Caco-2 (cell line): ENCODE results near the gene PTMS. TPM values are rescaled to one million over a fixed set of nuclear protein-coding genes. Genes with fewer than 3 reads are reported as not detected.

ENCODE experiments used
- BruUV-seq: library from RNA; stranded (reverse); fragments of 400-500 nt; replicated peaks from 2 replicates; lab custom pipeline; 2021; lab: Mats Ljungman, UMichigan
- CTCF ChIA-PET: fragments of 300-600 bp; sonication (Branson Sonifier 250); formaldehyde crosslinking; loops from one replicate; lab custom pipeline; 2022; ENCODE audit warnings: antibody characterized with exemption; lab: Charles Lee
- POLR2A ChIA-PET: fragments of 300-600 bp; sonication (Branson Sonifier 250); formaldehyde crosslinking; loops from one replicate; lab custom pipeline; 2022; ENCODE audit warnings: antibody characterized with exemption; lab: Charles Lee
- DNase-seq, 2 experiments: peaks; one replicate each; pipeline versions ENCODE4 v3.0.0 to v3.0.0-alpha.2; 2020 to 2022
- H3K27me3 ChIP-seq: replicated peaks from 2 replicates; pipeline ENCODE4 v1.6.0; 2011; ENCODE audit warnings: low read length; ENCODE audit not compliant: control insufficient read depth, insufficient read depth
- H3K36me3 ChIP-seq: 2 replicates; pipeline ENCODE4 v1.5.1; 2011; ENCODE audit warnings: low read length; ENCODE audit not compliant: control insufficient read depth, insufficient read depth
- H3K4me1 ChIP-seq: fragments of 250-450 bp; sonication (Bioruptor Pico); 2 replicates; pipeline ENCODE4 v1.5.1; 2020; ENCODE audit warnings: mild to moderate bottlenecking
- H3K4me3 ChIP-seq: 2 replicates; pipeline ENCODE4 v1.5.1; 2011; ENCODE audit warnings: low read depth, mild to moderate bottlenecking, control low read depth, low read length
- H3K9me3 ChIP-seq: fragments of 250-450 bp; sonication (Bioruptor Pico); 2 replicates; pipeline ENCODE4 v1.5.1; 2020; ENCODE audit warnings: mild to moderate bottlenecking, moderate library complexity
- H3K27ac Mint-ChIP-seq: one replicate; pipeline ENCODE4 v1.8.0; 2022; ENCODE audit warnings: mixed read lengths; ENCODE audit not compliant: unreplicated experiment
- H3K27me3 Mint-ChIP-seq: one replicate; pipeline ENCODE4 v1.8.0; 2022; ENCODE audit warnings: mixed read lengths; ENCODE audit not compliant: insufficient read depth, unreplicated experiment
- H3K36me3 Mint-ChIP-seq: one replicate; pipeline ENCODE4 v1.8.0; 2022; ENCODE audit warnings: mild to moderate bottlenecking, mixed read lengths; ENCODE audit not compliant: insufficient read depth, unreplicated experiment
- H3K4me1 Mint-ChIP-seq: one replicate; pipeline ENCODE4 v1.8.0; 2022; ENCODE audit warnings: low read depth, mixed read lengths; ENCODE audit not compliant: unreplicated experiment
- H3K4me3 Mint-ChIP-seq: one replicate; pipeline ENCODE4 v1.8.0; 2022; ENCODE audit warnings: mild to moderate bottlenecking, moderate library complexity, mixed read lengths; ENCODE audit not compliant: unreplicated experiment
- H3K9me3 Mint-ChIP-seq: one replicate; pipeline ENCODE4 v1.8.0; 2022; ENCODE audit warnings: mixed read lengths; ENCODE audit not compliant: unreplicated experiment
- intact Hi-C: fragments of 100-400 bp; cut with micrococcal nuclease; formaldehyde crosslinking; loops from one replicate; pipeline ENCODE4 v1.10.0; 2022; ENCODE audit not compliant: unreplicated experiment
- total RNA-seq: library from RNA; stranded (reverse); gene quantifications from 2 replicates; pipeline ENCODE4 v1.2.3, GENCODE V29; 2022
- TF ChIP-seq, protein P1 (sequence below), 2 experiments: fragments of 200-600 bp in 1 of 2; IDR thresholded peaks; 1 replicate in 1 of 2; 2 replicates in 1 of 2; pipeline versions ENCODE4 v1.5.1 to v1.8.0; 2011 to 2022; ENCODE audit warnings: antibody characterized with exemption in 1 of 2, control low read depth in 1 of 2, inconsistent platforms in 1 of 2, low read depth in 1 of 2, low read length in 1 of 2, mild to moderate bottlenecking in 1 of 2, moderate library complexity in 1 of 2; ENCODE audit not compliant: insufficient read depth in 1 of 2, severe bottlenecking in 1 of 2, unreplicated experiment in 1 of 2

The PTMS gene
- total RNA-seq, 1 experiment from 2014 or later, result 285 TPM

DNA sequence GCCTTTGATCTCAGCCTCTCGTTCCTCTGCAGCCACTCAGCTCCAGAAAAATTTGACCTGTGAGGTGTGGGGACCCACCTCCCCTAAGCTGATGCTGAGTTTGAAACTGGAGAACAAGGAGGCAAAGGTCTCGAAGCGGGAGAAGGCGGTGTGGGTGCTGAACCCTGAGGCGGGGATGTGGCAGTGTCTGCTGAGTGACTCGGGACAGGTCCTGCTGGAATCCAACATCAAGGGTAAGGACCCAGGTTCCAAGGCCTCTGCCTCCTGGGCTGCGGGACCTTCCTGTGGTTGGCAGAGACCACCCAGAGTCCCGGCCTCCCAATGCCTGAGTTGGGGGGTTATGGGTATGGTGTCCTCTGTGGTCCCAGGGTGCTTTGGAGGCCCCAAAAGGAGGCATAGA lies 50.9 kb downstream of the PTMS start:
- no TSS peak for BruUV-seq
- Mint-ChIP-seq H3K4me1 (no peaks in the 10 kb centered on the region), H3K4me3 (no peak overlapping the region), H3K27me3 (peaks cover 3% of the 10 kb centered on the region), H3K9me3 (no peaks in the 10 kb centered on the region), H3K27ac (no peak overlapping the region), H3K36me3 (no peaks in the 10 kb centered on the region)
- Histone ChIP-seq H3K36me3 (no peaks in the 10 kb centered on the region), H3K4me1 (no peaks in the 10 kb centered on the region), H3K27me3 (no peaks in the 10 kb centered on the region), H3K4me3 (no peak overlapping the region), H3K9me3 (no peaks in the 10 kb centered on the region)
- POLR2A ChIA-PET, result no interaction called here
- no peak for DNase-seq
- intact Hi-C loops, result no loop called here
- TF ChIP-seq, protein P1, sequence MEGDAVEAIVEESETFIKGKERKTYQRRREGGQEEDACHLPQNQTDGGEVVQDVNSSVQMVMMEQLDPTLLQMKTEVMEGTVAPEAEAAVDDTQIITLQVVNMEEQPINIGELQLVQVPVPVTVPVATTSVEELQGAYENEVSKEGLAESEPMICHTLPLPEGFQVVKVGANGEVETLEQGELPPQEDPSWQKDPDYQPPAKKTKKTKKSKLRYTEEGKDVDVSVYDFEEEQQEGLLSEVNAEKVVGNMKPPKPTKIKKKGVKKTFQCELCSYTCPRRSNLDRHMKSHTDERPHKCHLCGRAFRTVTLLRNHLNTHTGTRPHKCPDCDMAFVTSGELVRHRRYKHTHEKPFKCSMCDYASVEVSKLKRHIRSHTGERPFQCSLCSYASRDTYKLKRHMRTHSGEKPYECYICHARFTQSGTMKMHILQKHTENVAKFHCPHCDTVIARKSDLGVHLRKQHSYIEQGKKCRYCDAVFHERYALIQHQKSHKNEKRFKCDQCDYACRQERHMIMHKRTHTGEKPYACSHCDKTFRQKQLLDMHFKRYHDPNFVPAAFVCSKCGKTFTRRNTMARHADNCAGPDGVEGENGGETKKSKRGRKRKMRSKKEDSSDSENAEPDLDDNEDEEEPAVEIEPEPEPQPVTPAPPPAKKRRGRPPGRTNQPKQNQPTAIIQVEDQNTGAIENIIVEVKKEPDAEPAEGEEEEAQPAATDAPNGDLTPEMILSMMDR (IDR thresholded peaks at IDR 0.05; ENCODE audit: insufficient read depth in 1 of 2, low read depth in 1 of 2, low read length in 1 of 2, severe bottlenecking in 1 of 2, unreplicated experiment in 1 of 2), result no peak
- CTCF ChIA-PET, result no interaction called here

DNA sequence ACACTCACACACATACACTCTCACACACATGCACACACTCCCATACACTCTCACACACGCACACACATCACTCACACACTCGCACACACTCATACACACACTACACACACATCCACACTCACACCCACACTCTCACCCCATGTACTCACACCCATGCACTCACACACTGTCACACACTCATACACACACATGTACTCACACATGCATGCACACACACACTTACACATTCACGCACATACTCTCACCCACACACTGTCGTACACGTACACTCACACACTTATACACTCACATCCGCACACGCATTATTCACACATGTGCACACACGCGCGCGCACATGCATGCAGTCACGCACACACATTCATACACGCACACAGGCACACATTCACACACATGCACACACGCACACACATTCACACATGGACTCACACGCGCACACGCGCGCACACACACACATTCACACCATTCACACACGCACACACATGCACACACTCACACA lies 51.5 kb downstream of the PTMS start:
- ChIA-PET CTCF (no interaction called here), POLR2A (interaction anchor here (1.2 kb wide), 1 partner anchor 65 kb away, joined by 3 read pairs; the partner anchor contains the start of gene MLF2)
- Histone ChIP-seq H3K4me1 (peaks cover under 1% of the 10 kb centered on the region; the same call in 1 of the 2 replicates), H3K27me3 (no peaks in the 10 kb centered on the region), H3K9me3 (no peaks in the 10 kb centered on the region), H3K4me3 (no peak overlapping the region), H3K36me3 (no peaks in the 10 kb centered on the region)
- Mint-ChIP-seq H3K9me3 (no peaks in the 10 kb centered on the region), H3K4me3 (no peak overlapping the region), H3K4me1 (no peaks in the 10 kb centered on the region), H3K27me3 (peaks cover 5% of the 10 kb centered on the region), H3K36me3 (no peaks in the 10 kb centered on the region), H3K27ac (no peak overlapping the region)
- no peak for DNase-seq
- TF ChIP-seq, protein P1 (IDR thresholded peaks at IDR 0.05; ENCODE audit: insufficient read depth in 1 of 2, low read depth in 1 of 2, low read length in 1 of 2, severe bottlenecking in 1 of 2, unreplicated experiment in 1 of 2), result no peak
- no TSS peak for BruUV-seq
- intact Hi-C loops, result no loop called here

DNA sequence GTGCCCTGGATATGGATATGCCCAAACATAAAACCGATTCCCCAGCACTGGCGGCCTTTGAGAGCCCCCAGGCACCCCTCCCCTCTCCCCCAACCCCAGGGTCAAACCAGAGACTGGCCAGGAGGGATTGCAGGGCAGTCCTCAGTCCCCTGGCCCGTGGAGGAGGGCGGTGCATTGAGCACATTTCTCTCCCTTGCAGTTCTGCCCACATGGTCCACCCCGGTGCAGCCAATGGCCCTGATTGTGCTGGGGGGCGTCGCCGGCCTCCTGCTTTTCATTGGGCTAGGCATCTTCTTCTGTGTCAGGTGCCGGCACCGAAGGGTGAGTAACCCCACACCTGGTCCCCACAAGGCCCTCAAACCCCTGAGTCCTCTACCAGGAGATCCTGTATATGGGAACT lies 52.1 kb downstream of the PTMS start:
- Mint-ChIP-seq H3K27me3 (peaks cover 8% of the 10 kb centered on the region), H3K27ac (no peak overlapping the region), H3K9me3 (no peaks in the 10 kb centered on the region), H3K36me3 (no peaks in the 10 kb centered on the region), H3K4me3 (no peak overlapping the region), H3K4me1 (no peaks in the 10 kb centered on the region)
- BruUV-seq, result no TSS peak
- ChIA-PET POLR2A (interaction anchor here (1.2 kb wide), 1 partner anchor 65 kb away, joined by 3 read pairs; the partner anchor contains the start of gene MLF2), CTCF (no interaction called here)
- Histone ChIP-seq H3K27me3 (no peaks in the 10 kb centered on the region), H3K4me1 (peaks cover 6% of the 10 kb centered on the region), H3K36me3 (no peaks in the 10 kb centered on the region), H3K9me3 (no peaks in the 10 kb centered on the region), H3K4me3 (no peak overlapping the region)
- DNase-seq, result no peak
- intact Hi-C loops, result no loop called here
- TF ChIP-seq, protein P1 (IDR thresholded peaks at IDR 0.05; ENCODE audit: insufficient read depth in 1 of 2, low read depth in 1 of 2, low read length in 1 of 2, severe bottlenecking in 1 of 2, unreplicated experiment in 1 of 2), result no peak
